ENCODE results near the gene ASTE1.

DNA sequence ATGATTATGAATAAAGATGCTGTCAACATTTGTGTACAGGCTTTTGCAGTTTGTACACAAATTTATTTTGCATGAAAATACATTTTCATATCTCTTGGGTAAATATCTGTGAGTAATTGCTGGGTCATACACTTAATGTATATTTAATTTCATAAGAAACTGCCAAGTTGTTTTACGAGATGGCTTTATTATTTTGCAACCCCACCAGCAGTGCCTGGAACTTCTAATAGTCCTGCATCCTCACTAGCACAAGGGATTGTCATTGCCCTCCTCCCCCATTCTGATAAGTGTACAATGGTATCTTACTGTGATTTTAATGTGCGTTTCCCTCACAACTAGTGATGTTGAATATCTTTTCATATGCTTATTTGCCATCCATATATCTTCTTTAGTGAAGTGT is 45.2 kb downstream of the ASTE1 start:
- TF ChIP-seq, protein P1, sequence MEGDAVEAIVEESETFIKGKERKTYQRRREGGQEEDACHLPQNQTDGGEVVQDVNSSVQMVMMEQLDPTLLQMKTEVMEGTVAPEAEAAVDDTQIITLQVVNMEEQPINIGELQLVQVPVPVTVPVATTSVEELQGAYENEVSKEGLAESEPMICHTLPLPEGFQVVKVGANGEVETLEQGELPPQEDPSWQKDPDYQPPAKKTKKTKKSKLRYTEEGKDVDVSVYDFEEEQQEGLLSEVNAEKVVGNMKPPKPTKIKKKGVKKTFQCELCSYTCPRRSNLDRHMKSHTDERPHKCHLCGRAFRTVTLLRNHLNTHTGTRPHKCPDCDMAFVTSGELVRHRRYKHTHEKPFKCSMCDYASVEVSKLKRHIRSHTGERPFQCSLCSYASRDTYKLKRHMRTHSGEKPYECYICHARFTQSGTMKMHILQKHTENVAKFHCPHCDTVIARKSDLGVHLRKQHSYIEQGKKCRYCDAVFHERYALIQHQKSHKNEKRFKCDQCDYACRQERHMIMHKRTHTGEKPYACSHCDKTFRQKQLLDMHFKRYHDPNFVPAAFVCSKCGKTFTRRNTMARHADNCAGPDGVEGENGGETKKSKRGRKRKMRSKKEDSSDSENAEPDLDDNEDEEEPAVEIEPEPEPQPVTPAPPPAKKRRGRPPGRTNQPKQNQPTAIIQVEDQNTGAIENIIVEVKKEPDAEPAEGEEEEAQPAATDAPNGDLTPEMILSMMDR (IDR thresholded peaks at IDR 0.05), result no peak
- no peak for TF ChIP-seq POLR2A (IDR thresholded peaks at IDR 0.05)
